Measurements from ENCODE around the gene PDZK1.
"Not testable (repeated sequence)": the region's sequence is repeated elsewhere in the genome, so short reads cannot be mapped to it uniquely, and the experiment has no call there.

Gene PDZK1

GRCh38 chr1:145707183-145707867, at the start of gene PDZK1:
Gene PDZK1 (minus strand): TSS chr1:145707368. CDS start chr1:145688021, 19,347 bp downstream.
- no peak for DNase-seq (ENCODE audit: low read depth)

- DNase-seq (ENCODE audit: low read depth), result peak; percentile 97
These were observed 44.4 kb upstream of the PDZK1 start for GRCh38 chr1:145751491-145752037.

- no peak for DNase-seq (ENCODE audit: low read depth)
These were observed 43.3 kb upstream of the PDZK1 start for GRCh38 chr1:145750426-145750825.

- DNase-seq (ENCODE audit: low read depth), result no peak
These were observed 40.5 kb upstream of the PDZK1 start for GRCh38 chr1:145747398-145748247.

- no peak for DNase-seq (ENCODE audit: low read depth)
These were observed 33.1 kb upstream of the PDZK1 start for GRCh38 chr1:145740269-145740668.

GRCh38 chr1:145736191-145736590, 29.0 kb upstream of the PDZK1 start:
- DNase-seq (ENCODE audit: low read depth), result no peak

- no peak for DNase-seq (ENCODE audit: low read depth)
These were observed 23.7 kb upstream of the PDZK1 start for GRCh38 chr1:145730900-145731299.

GRCh38 chr1:145730467-145730866, 23.3 kb upstream of the PDZK1 start:
- DNase-seq (ENCODE audit: low read depth), result no peak

GRCh38 chr1:145729666-145730436, 22.7 kb upstream of the PDZK1 start:
- no peak for DNase-seq (ENCODE audit: low read depth)

- no peak for DNase-seq (ENCODE audit: low read depth)
These were observed 22.0 kb upstream of the PDZK1 start for GRCh38 chr1:145729196-145729595.

GRCh38 chr1:145726193-145726592, 19.0 kb upstream of the PDZK1 start:
- DNase-seq (ENCODE audit: low read depth), result not testable (repeated sequence)

- DNase-seq (ENCODE audit: low read depth), result peak; percentile 25
These were observed 13.9 kb upstream of the PDZK1 start for GRCh38 chr1:145720878-145721671.

GRCh38 chr1:145720556-145720877, 13.3 kb upstream of the PDZK1 start:
- DNase-seq (ENCODE audit: low read depth), result peak; percentile 62

- no peak for DNase-seq (ENCODE audit: low read depth)
These were observed 12.3 kb upstream of the PDZK1 start, which contains the start of gene CD160 for GRCh38 chr1:145719230-145720079. Gene CD160 (plus strand): TSS chr1:145719499. CDS start chr1:145728328, 8,829 bp downstream.

- not testable (repeated sequence) for DNase-seq (ENCODE audit: low read depth)
These were observed 11.3 kb upstream of the PDZK1 start for GRCh38 chr1:145718465-145718864.

GRCh38 chr1:145717833-145718232, 10.7 kb upstream of the PDZK1 start:
- DNase-seq (ENCODE audit: low read depth), result no peak

GRCh38 chr1:145716641-145717345, 9.6 kb upstream of the PDZK1 start:
- DNase-seq (ENCODE audit: low read depth), result no peak

GRCh38 chr1:145714524-145715111, 7.5 kb upstream of the PDZK1 start:
- DNase-seq (ENCODE audit: low read depth), result no peak

GRCh38 chr1:145711213-145711651, 4.1 kb upstream of the PDZK1 start:
- DNase-seq (ENCODE audit: low read depth), result no peak
